Measurements from ENCODE around the gene AP1B1.

GRCh38 chr22:29375398-29376076 is 12.8 kb downstream of the AP1B1 start:
- TF ChIP-seq CTCF (conservative IDR thresholded peaks at IDR 0.05 in 1 of 2, IDR thresholded peaks at IDR 0.05 in 1 of 2; ENCODE audit: extremely low read depth in 1 of 2, insufficient read depth in 1 of 2, low read depth in 1 of 2, low read length in 2 of 2) (no peak), EZH2 (IDR thresholded peaks at IDR 0.05; ENCODE audit: borderline replicate concordance, low read length) (no peak)

All from mammary epithelial cell (primary cell).